Neural cell (in vitro differentiated cells): ENCODE results near the gene EBF3.

Source experiments
- EZH2 ChIP-seq: fragments of 200-600, 300-800 bp; shearing (Covaris generic), sonication (generic); IDR thresholded peaks from 2 replicates; pipeline ENCODE4 v1.6.1; 2014; ENCODE audit warnings: antibody characterized with exemption, low read length, borderline replicate concordance, mild to moderate bottlenecking; ENCODE audit not compliant: insufficient read depth, poor library complexity, severe bottlenecking
- RAD21 ChIP-seq: fragments of 450-650 bp; conservative IDR thresholded peaks from 2 replicates; pipeline ENCODE4 v1.6.1; 2014; ENCODE audit warnings: antibody characterized with exemption, mild to moderate bottlenecking, moderate library complexity
- TF ChIP-seq, protein P1 (sequence below): fragments of 450-650 bp; IDR thresholded peaks from 2 replicates; pipeline ENCODE4 v1.5.1; 2014; ENCODE audit warnings: antibody characterized with exemption, mild to moderate bottlenecking, moderate library complexity; ENCODE audit not compliant: poor library complexity, severe bottlenecking

DNA sequence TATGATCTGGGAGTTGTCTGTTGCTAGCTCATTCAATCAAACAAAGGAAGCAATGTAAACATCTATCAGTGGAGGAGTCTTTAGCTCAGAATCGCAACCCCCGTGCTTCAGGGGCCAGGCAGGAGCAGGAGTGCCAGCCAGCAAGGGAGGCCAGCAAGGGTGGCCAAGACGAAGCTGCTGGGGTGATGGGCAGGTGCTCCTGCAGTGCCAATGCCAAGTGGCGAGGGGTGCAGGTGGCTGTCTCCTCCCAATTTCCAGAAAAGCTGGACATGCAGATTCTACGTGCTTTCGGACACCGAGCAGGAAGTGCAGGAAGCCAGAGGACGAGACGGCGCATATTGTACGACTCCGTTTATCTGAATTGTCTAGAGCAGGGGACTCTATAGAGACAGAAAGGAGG lies 48.1 kb upstream of the EBF3 start:
- TF ChIP-seq, protein P1, sequence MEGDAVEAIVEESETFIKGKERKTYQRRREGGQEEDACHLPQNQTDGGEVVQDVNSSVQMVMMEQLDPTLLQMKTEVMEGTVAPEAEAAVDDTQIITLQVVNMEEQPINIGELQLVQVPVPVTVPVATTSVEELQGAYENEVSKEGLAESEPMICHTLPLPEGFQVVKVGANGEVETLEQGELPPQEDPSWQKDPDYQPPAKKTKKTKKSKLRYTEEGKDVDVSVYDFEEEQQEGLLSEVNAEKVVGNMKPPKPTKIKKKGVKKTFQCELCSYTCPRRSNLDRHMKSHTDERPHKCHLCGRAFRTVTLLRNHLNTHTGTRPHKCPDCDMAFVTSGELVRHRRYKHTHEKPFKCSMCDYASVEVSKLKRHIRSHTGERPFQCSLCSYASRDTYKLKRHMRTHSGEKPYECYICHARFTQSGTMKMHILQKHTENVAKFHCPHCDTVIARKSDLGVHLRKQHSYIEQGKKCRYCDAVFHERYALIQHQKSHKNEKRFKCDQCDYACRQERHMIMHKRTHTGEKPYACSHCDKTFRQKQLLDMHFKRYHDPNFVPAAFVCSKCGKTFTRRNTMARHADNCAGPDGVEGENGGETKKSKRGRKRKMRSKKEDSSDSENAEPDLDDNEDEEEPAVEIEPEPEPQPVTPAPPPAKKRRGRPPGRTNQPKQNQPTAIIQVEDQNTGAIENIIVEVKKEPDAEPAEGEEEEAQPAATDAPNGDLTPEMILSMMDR, result no peak
- TF ChIP-seq RAD21 (no peak), EZH2 (no peak)
